Prostate gland (tissue), 2 donors: Measurements from ENCODE around the gene TTC39B. TPM values are rescaled to one million over a fixed set of nuclear protein-coding genes. Genes with fewer than 3 reads are reported as not detected.
A peak's percentile ranks its signal among the peaks of the same experiment; 100 is the strongest.

Source experiments
- DNase-seq: peaks from one replicate; pipeline ENCODE4 v3.0.0-alpha.2; 2019; ENCODE audit warnings: low spot score
- H3K27ac ChIP-seq, 2 donors: fragments of 200-600 bp; sonication (generic); 2 replicates each; pipeline ENCODE4 v1.5.1; 2017 to 2019
- H3K27me3 ChIP-seq: fragments of 200-600 bp; sonication (generic); replicated peaks from 2 replicates; pipeline ENCODE4 v1.5.1; 2019; ENCODE audit not compliant: insufficient read depth
- H3K36me3 ChIP-seq, 2 donors: fragments of 200-600 bp; sonication (generic); 1 replicate in 1 of 2; 2 replicates in 1 of 2; pipeline versions ENCODE4 v1.5.1 to v1.8.1; 2017 to 2019
- H3K4me1 ChIP-seq: fragments of 200-600 bp; sonication (generic); replicated peaks from 2 replicates; pipeline ENCODE4 v1.5.1; 2019
- H3K4me3 ChIP-seq, 2 donors: fragments of 200-600 bp; sonication (generic); 2 replicates each; pipeline ENCODE4 v1.5.1; 2017 to 2019
- H3K9me3 ChIP-seq: fragments of 200-600 bp; sonication (generic); 2 replicates; pipeline ENCODE4 v1.5.1; 2017
- POLR2A ChIP-seq: fragments of 450-650 bp; IDR thresholded peaks from one replicate; pipeline ENCODE4 v1.6.1; 2016; ENCODE audit warnings: antibody characterized with exemption, mild to moderate bottlenecking
- POLR2AphosphoS5 ChIP-seq: sonication (generic); formaldehyde crosslinking; IDR thresholded peaks from one replicate; pipeline ENCODE4 v1.6.1; 2017; ENCODE audit warnings: antibody characterized with exemption
- WGBS: methylation state at CpG from one replicate; pipeline ENCODE4 v1.1.5; 2018; 5-methylcytosine and 5-hydroxymethylcytosine counted together
- intact Hi-C: fragments of 100-400 bp; cut with DNase I; formaldehyde crosslinking; loops from one replicate; pipeline ENCODE4 v1.14.2; 2022
- total RNA-seq, 2 donors: library from RNA; depleted of rRNA; stranded (reverse); fragments of >200 nt; gene quantifications; one replicate each; pipeline ENCODE4 v1.1.0, GENCODE V29; 2016
- TF ChIP-seq, protein P1 (sequence below), 4 experiments: fragments of 200-600 bp in 2 of 4; fragments of 450-650 bp in 2 of 4; sonication (generic) in 2 of 4; IDR thresholded peaks; 1 replicate in 3 of 4; 2 replicates in 1 of 4; pipeline ENCODE4 v1.5.1; 2016 to 2019; ENCODE audit warnings: antibody characterized with exemption in 4 of 4, mild to moderate bottlenecking in 2 of 4, moderate library complexity in 2 of 4

TTC39B gene
- total RNA-seq, 2 donors from 2014 or later, result 4.2 to 4.3 TPM

DNA sequence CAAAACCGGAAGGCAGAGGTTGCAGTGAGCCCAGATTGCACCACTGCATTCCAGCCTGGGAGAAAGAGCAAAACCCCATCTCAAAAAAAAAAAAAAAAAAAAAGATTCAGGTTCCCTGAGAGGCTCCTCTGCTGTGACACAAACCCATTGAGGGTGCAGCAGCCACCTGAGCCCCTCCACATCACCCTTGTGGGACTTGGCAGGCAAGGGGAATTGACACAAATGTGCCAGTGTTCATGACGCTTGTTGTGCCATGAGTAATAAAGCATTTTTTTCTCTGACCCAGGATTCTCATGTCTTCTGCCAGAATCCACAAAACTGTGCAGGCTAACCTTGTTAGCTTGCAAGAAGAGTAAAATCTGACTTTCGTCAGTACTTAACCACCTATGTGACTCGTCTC lies 149.6 kb downstream of the TTC39B start:
- no peak overlapping the region for H3K4me3 ChIP-seq
- H3K36me3 ChIP-seq, result no peaks in the 10 kb centered on the region
- DNase-seq, result no peak
- H3K27ac ChIP-seq, result no peak overlapping the region
- TF ChIP-seq POLR2AphosphoS5 (no peak), POLR2A (no peak)
- TF ChIP-seq, protein P1, sequence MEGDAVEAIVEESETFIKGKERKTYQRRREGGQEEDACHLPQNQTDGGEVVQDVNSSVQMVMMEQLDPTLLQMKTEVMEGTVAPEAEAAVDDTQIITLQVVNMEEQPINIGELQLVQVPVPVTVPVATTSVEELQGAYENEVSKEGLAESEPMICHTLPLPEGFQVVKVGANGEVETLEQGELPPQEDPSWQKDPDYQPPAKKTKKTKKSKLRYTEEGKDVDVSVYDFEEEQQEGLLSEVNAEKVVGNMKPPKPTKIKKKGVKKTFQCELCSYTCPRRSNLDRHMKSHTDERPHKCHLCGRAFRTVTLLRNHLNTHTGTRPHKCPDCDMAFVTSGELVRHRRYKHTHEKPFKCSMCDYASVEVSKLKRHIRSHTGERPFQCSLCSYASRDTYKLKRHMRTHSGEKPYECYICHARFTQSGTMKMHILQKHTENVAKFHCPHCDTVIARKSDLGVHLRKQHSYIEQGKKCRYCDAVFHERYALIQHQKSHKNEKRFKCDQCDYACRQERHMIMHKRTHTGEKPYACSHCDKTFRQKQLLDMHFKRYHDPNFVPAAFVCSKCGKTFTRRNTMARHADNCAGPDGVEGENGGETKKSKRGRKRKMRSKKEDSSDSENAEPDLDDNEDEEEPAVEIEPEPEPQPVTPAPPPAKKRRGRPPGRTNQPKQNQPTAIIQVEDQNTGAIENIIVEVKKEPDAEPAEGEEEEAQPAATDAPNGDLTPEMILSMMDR (IDR thresholded peaks at IDR 0.05), result no peak
- H3K9me3 ChIP-seq, result no peaks in the 10 kb centered on the region
- no peaks in the 10 kb centered on the region for H3K27me3 ChIP-seq
- intact Hi-C loops, result no loop called here
- no peaks in the 10 kb centered on the region for H3K4me1 ChIP-seq
- WGBS, result 61% methylated on average over 4 of the region's 4 CpGs

- no peak overlapping the region for H3K4me3 ChIP-seq
- no peak for DNase-seq
- H3K27me3 ChIP-seq, result no peaks in the 10 kb centered on the region
- H3K9me3 ChIP-seq, result no peaks in the 10 kb centered on the region
- peak overlapping the region in 1 of 2 donors; percentile 33 for H3K27ac ChIP-seq
- TF ChIP-seq, protein P1 (IDR thresholded peaks at IDR 0.05), result no peak
- H3K4me1 ChIP-seq, result no peaks in the 10 kb centered on the region
- no peaks in the 10 kb centered on the region for H3K36me3 ChIP-seq
- intact Hi-C loops, result no loop called here
Observed at GRCh38 chr9:15156241-15156640, 150.8 kb downstream of the TTC39B start.

GRCh38 chr9:15155826-15156225 lies 151.2 kb downstream of the TTC39B start:
- TF ChIP-seq POLR2A (no peak), POLR2AphosphoS5 (no peak)
- Histone ChIP-seq H3K27me3 (no peaks in the 10 kb centered on the region), H3K4me3 (no peak overlapping the region), H3K27ac (peak overlapping the region in 1 of 2 donors; percentile 33), H3K36me3 (no peaks in the 10 kb centered on the region), H3K9me3 (no peaks in the 10 kb centered on the region), H3K4me1 (no peaks in the 10 kb centered on the region)
- DNase-seq, result no peak
- intact Hi-C loops, result no loop called here
- 6% methylated on average over 4 of the region's 4 CpGs for WGBS

DNA sequence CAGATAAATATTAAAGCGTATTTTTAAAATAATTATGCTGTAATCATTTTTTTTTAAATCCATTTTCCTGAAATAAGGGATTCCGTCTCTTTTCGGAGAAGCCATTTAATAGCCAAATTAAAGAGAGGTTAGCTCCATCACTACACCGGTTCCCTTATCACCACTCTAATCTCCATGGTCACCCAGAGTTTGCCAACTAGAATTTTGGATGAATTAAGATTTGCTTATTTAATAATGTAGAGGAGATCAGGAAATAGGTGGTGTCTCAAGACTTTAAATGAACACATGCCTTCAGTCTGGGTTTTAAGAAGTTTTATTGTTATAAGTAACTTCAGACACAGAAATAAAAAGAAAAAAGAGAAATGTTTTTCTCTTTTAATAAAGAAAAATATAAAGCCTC lies 151.7 kb downstream of the TTC39B start:
- no peak for DNase-seq
- Histone ChIP-seq H3K27me3 (no peaks in the 10 kb centered on the region), H3K9me3 (no peaks in the 10 kb centered on the region), H3K27ac (no peak overlapping the region), H3K4me1 (no peaks in the 10 kb centered on the region), H3K4me3 (no peak overlapping the region), H3K36me3 (no peaks in the 10 kb centered on the region)
- WGBS, result 24% methylated on average over 4 of the region's 4 CpGs
- intact Hi-C loops, result no loop called here
- no peak for TF ChIP-seq POLR2AphosphoS5
- no peak for TF ChIP-seq POLR2A
- TF ChIP-seq, protein P1 (IDR thresholded peaks at IDR 0.05), result no peak

DNA sequence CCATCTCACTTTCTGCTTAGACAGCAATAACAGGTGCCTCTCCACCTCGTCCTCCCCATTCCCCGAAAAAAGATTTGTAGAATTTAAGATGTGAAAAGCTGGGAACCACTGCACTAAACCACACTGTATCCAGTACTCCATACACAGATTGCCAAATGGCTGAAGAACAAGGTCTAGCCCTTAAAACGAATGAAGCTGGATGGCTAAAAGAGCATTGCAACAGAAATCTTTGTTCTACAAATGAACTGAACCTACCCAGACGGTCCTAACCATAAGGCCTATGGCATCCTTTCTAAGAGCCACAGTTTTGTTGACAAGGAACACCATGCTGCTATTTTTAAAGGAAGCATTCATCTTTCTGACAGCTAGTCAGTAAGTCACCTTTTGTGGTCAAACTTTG lies 152.3 kb downstream of the TTC39B start:
- intact Hi-C loops, result no loop called here
- WGBS, result 59% methylated on average over 4 of the region's 4 CpGs
- no peaks in the 10 kb centered on the region for H3K36me3 ChIP-seq
- no peak overlapping the region for H3K4me3 ChIP-seq
- TF ChIP-seq POLR2AphosphoS5 (no peak), POLR2A (no peak)
- TF ChIP-seq, protein P1 (IDR thresholded peaks at IDR 0.05), result no peak
- H3K9me3 ChIP-seq, result no peaks in the 10 kb centered on the region
- no peak overlapping the region for H3K27ac ChIP-seq
- H3K4me1 ChIP-seq, result no peaks in the 10 kb centered on the region
- no peaks in the 10 kb centered on the region for H3K27me3 ChIP-seq
- no peak for DNase-seq
